ENCODE measurements around the gene NUP188. TPM values are rescaled to one million over a fixed set of nuclear protein-coding genes. Genes with fewer than 3 reads are reported as not detected.

Gene NUP188
- total RNA-seq, 1 experiment from 2014 or later = 80.9 TPM

DNA sequence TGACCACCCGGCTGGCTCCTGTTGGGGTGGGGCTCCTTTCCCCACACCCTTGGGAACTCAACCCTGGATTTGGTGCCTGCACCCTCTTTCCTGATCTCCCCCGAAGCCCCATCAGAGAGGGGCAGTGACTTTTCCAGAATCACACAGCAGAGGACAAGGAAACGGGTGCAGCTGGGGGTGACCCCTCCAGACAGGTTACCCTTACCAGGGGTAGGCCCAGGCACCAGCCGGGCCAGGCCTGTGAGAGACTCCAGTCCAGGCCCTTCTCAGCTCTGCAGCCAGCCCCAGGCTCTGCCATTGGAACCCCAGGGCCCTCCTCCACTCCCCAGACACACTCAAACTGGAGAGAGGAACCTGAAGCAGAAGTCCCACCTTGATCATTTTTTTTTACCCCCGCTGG is 45.7 kb upstream of the NUP188 start:
- CTCF ChIA-PET = no interaction called here
- BruUV-seq (replicated peaks) = no TSS peak
- no peak overlapping the region for H3K4me3 Mint-ChIP-seq (ENCODE audit: unreplicated experiment)

DNA sequence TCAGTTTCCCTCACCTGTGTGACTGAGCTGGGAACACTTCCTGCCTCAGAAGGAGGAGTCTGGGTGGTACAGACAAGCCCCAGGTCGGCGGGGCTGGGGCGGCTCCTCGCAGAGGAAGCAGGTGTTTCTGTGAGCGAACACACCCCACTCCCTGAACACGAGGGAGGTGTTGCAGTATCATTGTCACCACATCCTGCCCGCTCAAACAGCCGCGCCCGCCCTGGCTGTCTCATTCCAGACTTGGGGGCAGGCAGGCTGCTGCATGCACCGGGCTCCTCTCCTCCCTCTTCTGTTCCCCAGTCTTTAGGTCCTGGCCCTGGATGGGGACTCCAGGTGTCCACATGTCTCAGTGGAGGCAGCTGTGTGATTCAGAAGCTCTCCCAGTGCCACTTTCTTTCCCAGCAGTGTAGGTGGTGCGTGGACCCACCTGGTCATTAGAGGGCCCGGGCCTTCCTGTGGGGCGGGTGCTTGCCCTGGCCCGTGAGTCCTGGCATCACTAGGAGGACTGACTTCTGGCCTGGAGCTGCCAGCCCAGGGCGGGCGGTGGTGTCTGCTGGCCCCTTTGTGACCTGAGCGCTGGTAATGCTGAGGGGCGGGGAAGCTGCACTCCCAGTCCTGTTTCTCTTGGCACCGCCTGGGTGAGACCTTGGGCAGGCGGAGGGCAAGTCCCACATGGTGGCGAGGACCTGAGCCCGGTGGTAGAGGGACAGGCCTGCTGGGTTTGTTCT is 45.0 kb upstream of the NUP188 start:
- no peaks in the 10 kb centered on the region for H3K4me1 ChIP-seq
- no peak overlapping the region for H3K4me3 ChIP-seq (ENCODE audit: low read depth, low read length)
- H3K4me3 Mint-ChIP-seq (ENCODE audit: unreplicated experiment) = no peak overlapping the region
- no peaks in the 10 kb centered on the region for H3K27me3 Mint-ChIP-seq (ENCODE audit: insufficient read depth, unreplicated experiment)
- no TSS peak for BruUV-seq (replicated peaks)
- H3K36me3 Mint-ChIP-seq (ENCODE audit: insufficient read depth, unreplicated experiment) = peaks cover 6% of the 10 kb centered on the region
- no peaks in the 10 kb centered on the region for H3K9me3 ChIP-seq
- POLR2A ChIA-PET = no interaction called here
- CTCF ChIA-PET = no interaction called here
- H3K9me3 Mint-ChIP-seq (ENCODE audit: unreplicated experiment) = no peaks in the 10 kb centered on the region
- no peak overlapping the region for H3K27ac Mint-ChIP-seq (ENCODE audit: unreplicated experiment)
- H3K4me1 Mint-ChIP-seq (ENCODE audit: low read depth, unreplicated experiment) = no peaks in the 10 kb centered on the region
- DNase-seq = no peak
- TF ChIP-seq, protein P1, sequence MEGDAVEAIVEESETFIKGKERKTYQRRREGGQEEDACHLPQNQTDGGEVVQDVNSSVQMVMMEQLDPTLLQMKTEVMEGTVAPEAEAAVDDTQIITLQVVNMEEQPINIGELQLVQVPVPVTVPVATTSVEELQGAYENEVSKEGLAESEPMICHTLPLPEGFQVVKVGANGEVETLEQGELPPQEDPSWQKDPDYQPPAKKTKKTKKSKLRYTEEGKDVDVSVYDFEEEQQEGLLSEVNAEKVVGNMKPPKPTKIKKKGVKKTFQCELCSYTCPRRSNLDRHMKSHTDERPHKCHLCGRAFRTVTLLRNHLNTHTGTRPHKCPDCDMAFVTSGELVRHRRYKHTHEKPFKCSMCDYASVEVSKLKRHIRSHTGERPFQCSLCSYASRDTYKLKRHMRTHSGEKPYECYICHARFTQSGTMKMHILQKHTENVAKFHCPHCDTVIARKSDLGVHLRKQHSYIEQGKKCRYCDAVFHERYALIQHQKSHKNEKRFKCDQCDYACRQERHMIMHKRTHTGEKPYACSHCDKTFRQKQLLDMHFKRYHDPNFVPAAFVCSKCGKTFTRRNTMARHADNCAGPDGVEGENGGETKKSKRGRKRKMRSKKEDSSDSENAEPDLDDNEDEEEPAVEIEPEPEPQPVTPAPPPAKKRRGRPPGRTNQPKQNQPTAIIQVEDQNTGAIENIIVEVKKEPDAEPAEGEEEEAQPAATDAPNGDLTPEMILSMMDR (IDR thresholded peaks at IDR 0.05; ENCODE audit: insufficient read depth in 1 of 2, low read depth in 1 of 2, low read length in 1 of 2, severe bottlenecking in 1 of 2, unreplicated experiment in 1 of 2) = no peak
- H3K27me3 ChIP-seq (replicated peaks; ENCODE audit: control insufficient read depth, insufficient read depth, low read length) = no peaks in the 10 kb centered on the region
- intact Hi-C loops (cut with micrococcal nuclease; ENCODE audit: unreplicated experiment) = no loop called here
- no peaks in the 10 kb centered on the region; the same call in 1 of the 2 replicates for H3K36me3 ChIP-seq (ENCODE audit: control insufficient read depth, insufficient read depth, low read length)

More for the DNA sequence above, 45.7 kb upstream of the NUP188 start:
- H3K4me1 Mint-ChIP-seq (ENCODE audit: low read depth, unreplicated experiment) = no peaks in the 10 kb centered on the region
- no peak overlapping the region for H3K4me3 ChIP-seq (ENCODE audit: low read depth, low read length)
- H3K9me3 ChIP-seq = no peaks in the 10 kb centered on the region
- no peaks in the 10 kb centered on the region for H3K27me3 ChIP-seq (replicated peaks; ENCODE audit: control insufficient read depth, insufficient read depth, low read length)
- H3K27ac Mint-ChIP-seq (ENCODE audit: unreplicated experiment) = no peak overlapping the region
- intact Hi-C loops (cut with micrococcal nuclease; ENCODE audit: unreplicated experiment) = no loop called here
- H3K27me3 Mint-ChIP-seq (ENCODE audit: insufficient read depth, unreplicated experiment) = no peaks in the 10 kb centered on the region
- no peaks in the 10 kb centered on the region for H3K36me3 ChIP-seq (ENCODE audit: control insufficient read depth, insufficient read depth, low read length)
- POLR2A ChIA-PET = no interaction called here
- TF ChIP-seq, protein P1 (IDR thresholded peaks at IDR 0.05; ENCODE audit: insufficient read depth in 1 of 2, low read depth in 1 of 2, low read length in 1 of 2, severe bottlenecking in 1 of 2, unreplicated experiment in 1 of 2) = no peak
- DNase-seq = no peak
- peaks cover 6% of the 10 kb centered on the region for H3K36me3 Mint-ChIP-seq (ENCODE audit: insufficient read depth, unreplicated experiment)
- H3K9me3 Mint-ChIP-seq (ENCODE audit: unreplicated experiment) = no peaks in the 10 kb centered on the region
- H3K4me1 ChIP-seq = no peaks in the 10 kb centered on the region

DNA sequence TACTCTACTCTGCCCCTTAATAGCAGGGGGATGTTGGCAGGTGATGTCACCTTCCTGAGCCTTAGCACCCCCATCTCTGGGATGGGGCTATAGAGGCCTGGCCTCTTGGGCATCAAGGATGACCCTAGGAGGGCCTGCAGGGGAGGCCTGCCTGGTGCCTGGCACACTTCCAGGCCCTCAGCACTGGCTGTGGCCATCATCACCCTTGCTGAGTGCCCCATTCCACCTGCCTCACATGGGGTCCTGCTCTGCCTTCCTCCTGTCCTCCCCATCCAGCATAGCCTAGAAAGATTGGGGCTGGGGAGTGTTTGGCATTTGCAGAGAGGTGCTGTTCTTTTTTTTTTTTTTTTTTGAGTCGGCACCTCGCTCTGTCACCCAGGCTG is 44.4 kb upstream of the NUP188 start:
- TF ChIP-seq, protein P1 (IDR thresholded peaks at IDR 0.05; ENCODE audit: insufficient read depth in 1 of 2, low read depth in 1 of 2, low read length in 1 of 2, severe bottlenecking in 1 of 2, unreplicated experiment in 1 of 2) = no peak
- DNase-seq = no peak
- Histone ChIP-seq H3K27me3 (replicated peaks; ENCODE audit: control insufficient read depth, insufficient read depth, low read length) (no peaks in the 10 kb centered on the region), H3K4me1 (no peaks in the 10 kb centered on the region), H3K36me3 (ENCODE audit: control insufficient read depth, insufficient read depth, low read length) (peaks cover 1% of the 10 kb centered on the region; the same call in 1 of the 2 replicates), H3K9me3 (no peaks in the 10 kb centered on the region), H3K4me3 (ENCODE audit: low read depth, low read length) (no peak overlapping the region)
- Mint-ChIP-seq H3K27ac (ENCODE audit: unreplicated experiment) (no peak overlapping the region), H3K27me3 (ENCODE audit: insufficient read depth, unreplicated experiment) (no peaks in the 10 kb centered on the region), H3K4me1 (ENCODE audit: low read depth, unreplicated experiment) (no peaks in the 10 kb centered on the region), H3K36me3 (ENCODE audit: insufficient read depth, unreplicated experiment) (peaks cover 6% of the 10 kb centered on the region), H3K9me3 (ENCODE audit: unreplicated experiment) (no peaks in the 10 kb centered on the region), H3K4me3 (ENCODE audit: unreplicated experiment) (no peak overlapping the region)
- CTCF ChIA-PET = no interaction called here
- intact Hi-C loops (cut with micrococcal nuclease; ENCODE audit: unreplicated experiment) = no loop called here
- no TSS peak for BruUV-seq (replicated peaks)
- POLR2A ChIA-PET = no interaction called here
